HG02981 (cell line): ENCODE data around the gene RPS23.
"Not testable (repeated sequence)": the region's sequence is repeated elsewhere in the genome, so short reads cannot be mapped to it uniquely, and the experiment has no call there.

Experiments
- ATAC-seq: cut with Tn5 transposase; IDR thresholded peaks from one replicate; pipeline ENCODE4 v1.9.1; 2021; ENCODE audit warnings: mild to moderate bottlenecking, moderate library complexity; ENCODE audit not compliant: unreplicated experiment

RPS23 gene

DNA sequence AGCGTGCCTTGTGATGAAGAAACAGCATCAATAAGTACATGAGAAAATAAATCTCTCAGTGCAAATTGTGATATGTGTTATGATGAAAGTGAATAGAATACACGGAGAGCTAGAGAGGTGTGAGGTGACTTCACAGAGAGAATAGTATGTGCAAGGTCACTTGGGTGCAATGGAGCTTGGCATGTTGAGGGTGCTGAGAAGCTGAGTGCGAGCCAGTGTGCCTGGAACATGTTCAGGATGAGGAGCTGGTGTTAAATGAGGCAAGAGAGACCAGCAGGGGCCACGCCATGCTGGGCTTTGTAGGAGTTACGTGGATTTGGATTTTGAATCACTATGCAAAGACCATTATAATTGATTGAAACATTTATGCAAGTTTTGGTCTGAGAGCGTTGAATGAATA, 12.8 kb upstream of the RPS23 start:
- no peak for ATAC-seq

DNA sequence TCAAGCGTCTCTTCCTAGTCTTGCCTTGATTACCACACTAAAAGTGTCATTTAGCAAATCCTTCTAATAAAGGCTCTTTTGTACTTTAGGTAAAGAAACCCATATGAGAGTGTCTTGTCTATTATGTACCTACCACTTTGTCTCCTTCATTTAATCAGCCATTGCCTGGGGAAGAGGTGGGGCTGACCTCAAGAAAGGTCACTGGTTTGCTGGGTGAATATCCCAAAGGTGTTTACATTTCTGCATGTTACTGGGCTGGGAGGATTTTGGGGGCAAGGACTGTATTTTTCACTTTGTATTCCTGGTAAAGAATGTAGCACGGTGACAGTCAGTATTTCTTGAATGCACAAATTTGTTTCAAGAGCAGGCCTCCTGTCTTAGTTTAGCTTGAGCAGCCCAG, 11.9 kb upstream of the RPS23 start:
- no peak for ATAC-seq

DNA sequence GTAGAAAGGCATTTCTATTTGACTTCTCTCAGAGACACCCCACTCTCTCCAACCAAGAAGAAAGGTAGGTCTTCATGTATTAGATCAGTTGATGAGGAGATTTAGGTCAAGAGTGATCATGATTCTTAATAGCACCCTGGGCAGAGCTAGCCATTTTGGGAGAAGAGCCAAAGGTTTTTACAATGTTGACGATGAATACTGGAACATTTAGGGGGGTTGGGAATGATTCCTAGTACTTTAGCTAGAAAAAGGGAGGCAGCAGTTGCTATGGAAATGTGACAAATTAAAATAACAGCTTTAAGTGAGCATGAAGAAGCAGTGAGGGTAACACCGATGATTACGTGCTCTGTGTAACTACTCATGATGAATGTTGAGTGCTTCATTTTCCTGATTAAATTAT, 9.5 kb upstream of the RPS23 start:
- ATAC-seq: no peak

DNA sequence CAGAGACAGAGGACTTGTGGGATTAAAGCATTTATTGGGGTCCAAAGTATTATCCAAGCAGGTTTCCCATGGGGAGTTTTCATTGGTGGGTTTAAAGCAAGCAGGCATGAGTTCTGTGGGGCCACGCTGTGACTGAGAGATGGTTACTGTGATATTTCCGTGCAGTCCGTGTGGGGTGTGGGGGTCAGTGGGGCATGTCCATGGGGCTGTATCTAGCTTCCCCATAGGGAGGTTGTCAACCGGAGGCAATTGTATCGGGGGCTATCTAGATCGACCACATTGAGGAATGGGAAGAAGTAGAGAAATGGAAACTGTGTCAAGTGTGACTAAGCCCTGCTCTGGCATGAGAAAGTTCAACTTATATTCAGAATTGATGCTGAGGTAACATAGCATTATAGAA, 7.1 kb upstream of the RPS23 start:
- no peak for ATAC-seq

DNA sequence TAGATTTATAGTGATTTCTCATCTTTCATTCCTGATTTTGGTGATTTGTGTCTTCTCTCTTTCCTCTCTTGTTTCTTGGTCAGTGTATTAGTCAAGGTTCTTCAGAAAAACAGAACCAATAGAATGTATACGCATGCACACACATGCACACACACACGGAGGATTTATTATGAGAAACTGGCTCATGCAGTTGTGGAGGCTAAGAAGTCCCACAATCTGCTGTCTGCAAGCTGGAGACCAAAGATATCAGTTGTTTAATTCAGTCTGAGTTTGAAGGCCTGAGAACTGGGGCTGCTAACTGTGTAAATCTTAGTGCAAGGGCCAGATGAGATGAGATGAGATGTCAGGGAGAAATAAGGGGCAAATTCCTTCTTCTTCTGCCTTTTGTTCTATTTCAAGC, 5.7 kb upstream of the RPS23 start:
- ATAC-seq: no peak

DNA sequence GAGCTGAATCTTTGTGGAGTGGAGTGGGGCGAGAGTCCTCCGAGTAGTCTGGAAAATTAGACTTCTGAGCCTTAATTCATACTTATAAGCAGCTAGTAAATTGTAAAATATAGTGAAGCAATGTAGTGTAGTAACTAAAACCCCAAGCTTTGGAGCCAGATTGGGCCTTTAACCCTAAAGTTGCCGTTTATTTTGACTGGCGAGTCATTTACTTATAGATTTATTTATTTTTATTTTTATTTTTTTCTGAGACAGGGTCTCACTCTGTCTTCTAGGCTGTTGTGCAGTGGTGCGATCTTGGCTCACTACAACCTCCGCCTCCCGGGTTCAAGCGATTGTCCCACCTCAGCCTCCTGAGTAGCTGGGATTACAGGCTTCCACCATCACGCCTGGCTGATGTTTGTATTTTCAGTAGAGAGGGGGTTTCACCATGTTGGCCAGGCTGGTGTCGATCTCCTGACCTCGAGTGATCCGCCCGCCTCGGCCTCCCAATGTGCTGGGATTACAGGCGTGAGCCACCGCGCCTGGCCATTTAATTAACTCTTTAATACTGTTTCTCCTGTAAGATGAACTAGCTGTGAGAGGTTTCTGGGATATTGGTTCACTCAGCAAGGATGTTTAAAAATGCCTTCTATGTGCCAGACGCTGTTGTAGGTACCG, 687 bp upstream of the RPS23 start:
- no peak for ATAC-seq

DNA sequence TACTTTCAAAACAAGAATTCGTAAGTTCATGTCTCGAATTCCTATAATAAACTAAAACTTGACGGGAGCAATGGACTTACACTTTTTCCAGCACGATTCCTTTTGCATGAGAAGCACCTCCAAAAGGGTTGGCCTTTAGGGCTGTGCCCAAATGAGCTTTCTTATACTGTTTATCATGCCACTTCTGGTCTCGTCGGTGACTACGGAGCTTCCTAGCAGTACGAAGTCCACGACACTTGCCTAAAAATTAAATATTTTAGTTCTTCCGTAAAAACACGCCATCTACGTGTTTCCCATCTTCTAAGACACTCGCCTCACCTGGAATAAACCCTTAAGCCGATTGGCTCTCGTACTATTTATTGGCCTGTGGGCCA, 554 bp downstream of the RPS23 start:
- no peak for ATAC-seq

DNA sequence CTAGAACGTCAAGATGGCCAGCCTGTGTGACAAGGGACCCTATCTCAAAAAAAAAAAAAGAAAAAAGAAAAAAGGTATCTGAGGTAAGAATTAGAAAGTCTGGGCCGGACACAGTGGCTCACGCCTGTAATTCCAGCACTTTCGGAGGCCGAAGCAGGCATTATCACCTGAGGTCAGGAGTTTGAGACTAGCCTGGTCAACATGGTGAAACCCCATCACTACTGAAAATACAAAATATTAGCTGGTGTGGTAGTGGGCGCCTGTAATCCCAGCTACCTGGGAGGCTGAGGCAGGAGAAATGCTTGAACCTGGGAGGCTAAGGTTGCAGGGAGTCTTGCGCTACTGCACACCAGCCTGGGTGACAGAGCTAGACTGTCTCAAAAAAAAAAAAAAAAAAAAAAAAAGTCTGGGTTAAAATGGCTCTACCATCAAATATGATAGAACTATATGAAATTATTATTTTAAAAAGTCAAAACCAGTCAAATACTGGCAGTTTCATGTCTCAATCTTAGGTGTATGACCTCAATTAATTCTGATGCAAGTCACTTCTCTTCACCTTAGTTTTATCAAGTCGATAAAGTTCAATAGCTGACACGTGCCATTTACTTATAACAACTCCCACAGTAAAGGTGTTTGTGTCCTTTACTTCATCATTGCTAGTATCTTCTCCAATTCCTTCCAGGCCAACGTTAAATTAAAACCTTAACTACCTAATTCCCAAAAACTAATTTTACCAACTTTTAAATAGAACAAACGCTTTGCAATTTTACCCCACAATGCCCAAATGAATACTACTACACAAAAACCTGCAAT, 1.1 kb downstream of the RPS23 start:
- no peak for ATAC-seq

DNA sequence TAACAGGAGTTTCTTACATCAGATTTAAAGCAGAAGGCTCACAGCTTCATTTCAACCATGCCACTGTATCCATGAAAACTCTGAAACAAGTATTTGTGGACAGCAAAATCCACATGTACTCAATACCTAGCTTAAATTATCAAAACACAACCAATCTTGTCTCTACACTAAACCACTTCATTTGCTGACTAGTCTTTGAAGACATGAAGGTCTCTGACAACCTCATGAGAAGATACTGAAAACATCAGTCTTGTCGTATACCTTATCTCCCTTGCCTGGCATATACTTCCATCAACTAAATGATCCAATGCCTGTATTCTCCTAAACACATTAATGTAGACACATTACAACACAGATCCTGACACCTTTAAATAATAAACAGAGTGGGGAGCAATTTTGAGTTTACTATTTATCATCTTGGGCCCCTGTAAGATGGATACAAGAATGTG, 2.9 kb downstream of the RPS23 start:
- ATAC-seq: no peak

DNA sequence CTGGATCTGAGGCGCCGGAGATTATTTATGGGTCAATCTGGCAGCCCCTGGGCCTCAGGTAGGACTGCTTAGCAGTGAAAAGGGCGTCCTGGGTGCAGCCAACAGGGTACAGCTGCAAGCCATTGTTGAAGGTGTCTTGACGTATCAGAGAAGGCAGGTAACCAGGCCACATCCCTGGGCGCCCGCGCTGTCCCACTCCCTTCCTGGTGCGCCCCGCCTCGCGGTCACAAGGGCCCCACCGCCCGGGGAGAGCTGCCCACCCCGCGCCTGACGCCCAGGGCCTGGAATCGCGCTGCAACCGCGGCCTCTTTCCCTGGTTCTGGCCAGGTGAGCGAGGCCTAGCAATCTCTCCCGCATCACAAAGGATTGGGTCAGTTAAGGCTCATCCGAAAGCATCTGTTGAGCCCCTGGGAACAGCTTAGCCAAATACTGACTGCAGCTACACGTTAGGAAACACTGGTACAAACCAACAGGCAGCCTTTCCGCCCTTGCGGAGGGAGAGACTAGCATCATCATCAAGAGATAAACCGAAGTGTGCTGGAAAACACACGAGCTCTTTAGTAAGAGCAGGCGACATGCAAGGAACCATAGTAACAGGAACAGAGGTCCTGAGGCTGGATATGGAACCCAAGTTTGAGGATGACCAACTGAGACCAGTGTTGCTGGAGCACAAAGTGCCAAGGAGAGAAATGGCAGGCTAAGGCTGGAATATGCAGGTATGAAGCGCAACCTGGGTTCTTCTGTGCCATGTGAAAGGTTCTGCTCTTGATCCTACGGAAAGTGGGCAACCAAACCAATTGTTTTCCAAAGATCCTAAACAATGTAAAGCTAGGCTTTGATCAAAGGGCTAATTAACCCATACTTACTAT, 3.6 kb downstream of the RPS23 start:
- no peak for ATAC-seq

DNA sequence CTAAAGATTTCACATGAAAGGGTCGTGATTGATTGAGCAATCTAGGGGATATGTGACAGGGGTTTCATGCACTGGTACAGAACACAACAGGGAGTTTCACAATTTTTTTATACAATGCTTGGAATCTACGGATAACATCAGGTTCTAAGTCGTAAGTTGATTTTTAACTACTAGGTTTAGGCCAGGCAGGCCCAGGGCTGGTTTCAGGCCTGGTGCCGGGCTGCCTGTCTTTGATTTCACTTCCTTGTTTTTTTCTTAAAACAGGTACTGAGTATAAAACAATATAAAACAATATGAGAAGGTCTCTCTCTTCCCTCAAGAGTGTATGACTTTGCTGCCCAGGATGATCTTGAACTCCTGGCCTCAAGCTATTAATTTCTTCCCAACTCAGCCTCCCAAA, 4.7 kb downstream of the RPS23 start:
- not testable (repeated sequence) for ATAC-seq

DNA sequence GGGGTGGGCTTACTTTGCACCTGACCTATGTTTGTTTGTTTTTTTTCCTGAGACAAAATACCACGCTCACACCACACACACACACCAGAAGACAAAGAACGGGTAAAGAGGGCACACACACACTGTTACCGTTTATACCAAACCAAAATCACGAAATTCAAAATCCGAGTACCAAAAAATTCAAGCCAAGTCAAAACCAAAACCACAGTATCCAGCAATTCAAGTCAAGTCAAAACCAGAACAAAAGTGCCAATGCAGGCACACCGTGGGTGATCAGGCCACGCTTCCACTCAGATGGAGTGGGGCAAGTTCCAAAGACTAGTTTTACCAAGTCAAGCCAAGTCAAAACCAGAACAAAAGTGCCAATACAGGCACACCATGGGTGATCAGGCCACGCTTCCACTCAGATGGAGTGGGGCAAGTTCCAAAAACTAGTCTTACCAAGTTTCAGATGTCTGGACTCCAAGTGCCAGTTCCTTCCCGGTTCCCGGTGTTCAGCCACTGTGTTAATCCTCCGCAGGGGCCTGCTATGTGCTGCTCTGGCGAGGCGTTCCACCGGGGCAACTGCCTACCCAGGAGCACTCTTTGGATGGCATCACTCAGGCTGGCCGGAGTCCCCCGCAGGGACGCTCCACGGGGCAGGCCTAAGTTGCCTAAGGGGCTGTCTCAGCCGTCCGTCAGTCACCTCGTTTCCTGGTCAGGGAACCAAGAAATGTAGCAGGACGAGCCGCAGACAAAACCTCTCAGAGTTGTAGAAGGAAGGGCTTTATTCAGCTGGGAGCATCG, 5.4 kb downstream of the RPS23 start:
- not testable (repeated sequence) for ATAC-seq

DNA sequence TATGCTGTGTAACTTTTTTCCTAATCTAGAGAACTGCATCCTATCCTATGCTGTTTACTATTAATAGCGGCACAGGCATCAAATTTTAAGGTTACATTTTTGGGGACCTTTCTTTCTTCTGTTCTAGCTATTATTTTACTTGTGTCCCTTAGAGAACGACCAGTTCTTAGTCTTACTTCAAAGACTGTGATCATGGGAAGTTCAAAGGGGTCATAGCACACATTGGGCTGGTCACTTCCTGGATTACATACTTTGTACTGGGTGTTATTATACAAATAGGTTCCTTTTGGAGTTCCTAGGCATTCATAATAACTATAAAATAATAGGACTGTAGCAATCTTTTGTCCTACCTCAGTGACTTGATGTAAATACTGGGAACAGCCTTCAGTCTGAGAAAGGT, 8.8 kb downstream of the RPS23 start:
- not testable (repeated sequence) for ATAC-seq

DNA sequence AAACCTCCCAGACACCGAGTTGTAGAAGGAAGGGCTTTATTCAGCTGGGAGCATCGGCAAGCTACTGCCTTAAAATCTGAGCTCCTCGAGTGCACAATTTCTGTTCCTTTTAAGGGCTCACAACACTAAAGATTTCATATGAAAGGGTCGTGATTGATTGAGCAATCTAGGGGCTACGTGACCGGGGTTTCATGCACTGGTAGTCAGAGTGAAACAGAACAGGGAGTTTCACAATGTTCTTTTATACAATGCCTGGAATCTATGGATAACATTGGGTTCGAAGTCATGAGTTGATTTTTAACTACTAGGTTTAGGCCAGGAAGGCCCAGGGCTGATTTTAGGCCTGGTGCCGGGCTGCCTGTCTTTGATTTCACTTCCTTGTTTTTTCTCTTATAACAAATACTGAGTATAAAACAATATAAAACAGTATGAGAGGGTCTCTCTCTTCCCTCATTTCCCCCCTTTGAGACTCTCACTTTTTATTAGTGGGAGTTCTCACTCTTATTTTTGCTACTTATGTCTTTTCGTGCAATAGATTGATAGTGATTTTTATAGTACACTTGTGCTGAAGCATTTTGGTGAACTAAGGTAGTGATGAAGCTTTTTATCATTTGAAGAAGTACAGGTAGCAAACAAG, 10.7 kb downstream of the RPS23 start:
- ATAC-seq: not testable (repeated sequence)

DNA sequence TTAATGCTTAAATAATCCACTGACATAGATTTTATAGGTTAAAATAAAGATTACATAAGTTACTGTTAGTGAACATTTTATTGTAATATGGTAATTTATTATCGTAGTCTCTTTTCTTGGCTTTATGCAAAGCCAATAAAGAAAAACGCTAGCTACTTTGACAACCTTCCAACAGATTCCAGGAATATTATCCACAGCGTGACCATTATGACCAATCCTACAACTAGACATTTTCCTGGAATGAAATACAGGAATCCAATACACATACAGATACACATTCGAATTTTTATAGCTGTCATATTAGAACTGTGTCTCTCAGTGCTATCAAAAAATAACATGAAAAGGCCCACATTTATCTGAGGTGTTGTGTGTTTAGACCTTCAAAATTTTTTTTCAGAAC, 13.1 kb downstream of the RPS23 start:
- ATAC-seq: no peak

DNA sequence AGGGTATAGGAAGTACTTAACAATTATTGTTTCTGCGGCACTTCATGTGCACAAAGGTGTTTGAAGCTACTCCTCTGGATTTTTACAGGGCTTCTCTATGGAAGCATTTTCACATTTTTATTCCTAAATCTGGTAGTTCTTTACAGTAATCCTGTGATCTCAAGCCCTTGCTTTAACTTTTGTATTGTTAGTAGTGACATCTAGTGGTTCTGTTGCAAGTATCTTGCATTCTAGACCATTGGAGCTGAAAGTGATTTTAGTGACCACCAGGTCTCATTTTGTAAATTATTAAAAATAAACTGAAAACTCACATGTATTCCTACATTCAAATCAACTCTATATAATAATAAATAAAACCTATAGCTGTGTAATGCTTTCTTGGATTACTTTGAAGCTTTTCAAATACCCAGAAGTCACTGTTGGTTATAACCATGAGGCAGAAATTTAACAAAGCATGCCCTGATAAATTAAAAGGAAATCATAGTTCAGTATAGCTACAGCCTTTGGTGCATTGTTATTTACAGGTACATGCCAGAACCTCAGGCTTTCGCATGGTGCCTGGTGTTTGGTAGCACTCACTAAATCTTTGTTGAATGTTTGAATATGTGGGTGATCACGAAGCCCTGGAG, 18.9 kb downstream of the RPS23 start:
- ATAC-seq: no peak

DNA sequence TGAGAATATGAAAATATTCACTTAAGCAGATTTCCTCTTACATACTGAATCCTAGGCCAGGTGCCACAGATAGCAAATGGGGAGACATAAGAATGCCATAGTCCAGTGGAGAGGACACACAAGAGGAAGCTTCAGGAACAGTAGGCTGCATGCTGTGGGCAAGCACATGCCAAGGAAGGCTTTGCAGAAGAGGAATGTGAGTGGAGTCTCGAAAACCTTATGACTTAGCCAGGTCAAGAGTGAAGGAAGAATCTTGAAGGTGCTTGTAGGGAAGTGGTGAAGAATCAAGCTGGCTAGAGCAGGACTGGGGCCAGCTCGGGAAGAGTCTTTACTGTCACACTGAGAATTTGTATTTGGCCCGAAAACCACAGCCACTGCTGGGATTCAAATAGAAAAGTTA, 20.4 kb downstream of the RPS23 start:
- ATAC-seq: no peak

DNA sequence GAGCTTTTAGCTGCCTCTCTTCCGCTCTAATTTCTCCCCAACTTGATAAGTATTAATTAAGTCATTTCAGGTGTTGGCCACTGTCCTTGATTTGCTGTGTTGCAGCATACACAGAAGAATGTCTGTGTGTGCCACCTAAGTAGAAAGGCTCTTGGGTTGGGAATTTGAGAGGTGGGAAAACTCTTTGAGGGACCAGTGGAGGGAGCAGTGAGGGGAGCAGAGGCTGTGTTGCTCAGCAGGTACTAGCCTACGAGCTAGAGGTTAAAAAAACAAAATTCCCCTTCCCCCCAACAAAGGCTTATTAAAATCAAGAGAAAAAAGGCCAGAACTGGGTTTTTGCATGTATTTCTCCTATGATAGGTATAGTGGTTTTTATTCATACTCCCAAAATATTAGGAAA, 20.9 kb downstream of the RPS23 start:
- no peak for ATAC-seq

DNA sequence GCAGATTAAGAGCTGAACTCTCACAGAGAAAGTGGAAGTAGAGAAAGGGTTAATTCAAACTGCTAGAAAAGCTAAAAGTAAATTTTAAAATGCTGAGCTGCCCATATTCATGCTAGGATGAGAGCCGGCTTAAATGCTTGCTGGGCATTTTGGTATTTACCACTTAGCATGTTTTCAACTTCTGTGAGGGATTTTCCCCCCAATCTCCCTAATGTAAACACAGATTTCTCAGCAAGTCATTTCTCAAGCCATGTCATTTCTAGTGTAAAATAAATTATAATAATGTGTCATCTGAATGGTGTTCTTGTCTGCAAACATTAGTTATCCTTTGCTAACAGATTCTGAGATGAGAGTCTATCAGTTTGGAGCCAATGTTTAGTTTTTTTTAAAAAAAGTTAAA, 22.3 kb downstream of the RPS23 start:
- no peak for ATAC-seq

DNA sequence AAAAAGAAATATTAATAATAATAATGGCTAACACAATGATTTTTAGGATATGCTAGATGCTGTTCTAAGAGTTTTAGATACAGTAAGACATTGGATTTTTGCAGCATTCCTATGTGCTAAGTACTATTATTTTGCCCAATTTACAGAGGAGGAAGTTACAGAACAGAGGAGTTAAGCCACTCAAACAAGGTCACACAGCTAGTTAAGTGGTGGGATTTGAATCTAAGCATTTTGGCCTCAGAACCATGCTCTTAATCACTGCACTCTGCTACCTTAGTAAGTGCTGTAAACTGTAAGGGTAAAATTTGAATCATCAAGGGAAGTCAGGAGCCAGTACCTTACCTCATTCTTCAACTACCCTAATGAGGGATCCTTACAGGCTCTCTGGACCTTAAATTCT, 25.4 kb downstream of the RPS23 start:
- ATAC-seq: no peak
